ENCODE measurements around the gene LCP2. TPM values are rescaled to one million over a fixed set of nuclear protein-coding genes. Genes with fewer than 3 reads are reported as not detected.

LCP2 gene
- total and polyA plus RNA-seq, 10 of the 15 experiments (the other 5 are each of a cell fraction or from before 2014, with no cell fraction given), result 8.0 to 50.5 (median 20.6) TPM

DNA sequence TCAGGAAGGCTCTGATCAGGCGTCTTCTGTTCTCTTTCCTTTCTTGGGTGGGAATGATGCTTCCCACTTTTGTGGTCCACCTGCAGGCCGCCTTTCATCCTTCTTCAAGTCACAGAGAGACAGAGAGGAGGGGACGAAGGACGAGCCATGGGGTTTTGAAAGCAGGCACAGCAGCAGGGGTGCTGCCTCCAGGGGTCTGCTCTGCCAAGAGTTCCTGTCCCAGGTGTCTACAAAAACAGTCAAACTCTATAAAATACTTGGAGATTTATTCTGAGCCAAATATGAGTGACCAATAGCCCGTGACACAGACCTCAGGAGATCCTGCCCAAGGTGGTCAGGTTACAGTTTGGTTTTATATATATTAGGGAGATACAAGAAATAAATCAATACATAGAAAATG, 34.5 kb upstream of the LCP2 start (continued):
- TF ChIP-seq, protein P1, sequence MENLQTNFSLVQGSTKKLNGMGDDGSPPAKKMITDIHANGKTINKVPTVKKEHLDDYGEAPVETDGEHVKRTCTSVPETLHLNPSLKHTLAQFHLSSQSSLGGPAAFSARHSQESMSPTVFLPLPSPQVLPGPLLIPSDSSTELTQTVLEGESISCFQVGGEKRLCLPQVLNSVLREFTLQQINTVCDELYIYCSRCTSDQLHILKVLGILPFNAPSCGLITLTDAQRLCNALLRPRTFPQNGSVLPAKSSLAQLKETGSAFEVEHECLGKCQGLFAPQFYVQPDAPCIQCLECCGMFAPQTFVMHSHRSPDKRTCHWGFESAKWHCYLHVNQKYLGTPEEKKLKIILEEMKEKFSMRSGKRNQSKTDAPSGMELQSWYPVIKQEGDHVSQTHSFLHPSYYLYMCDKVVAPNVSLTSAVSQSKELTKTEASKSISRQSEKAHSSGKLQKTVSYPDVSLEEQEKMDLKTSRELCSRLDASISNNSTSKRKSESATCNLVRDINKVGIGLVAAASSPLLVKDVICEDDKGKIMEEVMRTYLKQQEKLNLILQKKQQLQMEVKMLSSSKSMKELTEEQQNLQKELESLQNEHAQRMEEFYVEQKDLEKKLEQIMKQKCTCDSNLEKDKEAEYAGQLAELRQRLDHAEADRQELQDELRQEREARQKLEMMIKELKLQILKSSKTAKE (IDR thresholded peaks at IDR 0.05; ENCODE audit: low read depth, poor library complexity, severe bottlenecking), result no peak
- no peak for TF ChIP-seq ZNF207 (IDR thresholded peaks at IDR 0.05; ENCODE audit: borderline replicate concordance)
- TF ChIP-seq NR2F1 (conservative IDR thresholded peaks at IDR 0.05), result no peak
- no peak for TF ChIP-seq NFYA (IDR thresholded peaks at IDR 0.05; ENCODE audit: borderline replicate concordance, low read depth, low read length)
- no peak for TF ChIP-seq PAX8 (IDR thresholded peaks at IDR 0.05)
- no peak for TF ChIP-seq ZSCAN29 (IDR thresholded peaks at IDR 0.05)
- no peak for TF ChIP-seq NFXL1 (IDR thresholded peaks at IDR 0.05; ENCODE audit: borderline replicate concordance)
- TF ChIP-seq TCF3 (IDR thresholded peaks at IDR 0.05; ENCODE audit: borderline replicate concordance, insufficient read depth, low read depth, low read length), result no peak
- TF ChIP-seq, protein P2, sequence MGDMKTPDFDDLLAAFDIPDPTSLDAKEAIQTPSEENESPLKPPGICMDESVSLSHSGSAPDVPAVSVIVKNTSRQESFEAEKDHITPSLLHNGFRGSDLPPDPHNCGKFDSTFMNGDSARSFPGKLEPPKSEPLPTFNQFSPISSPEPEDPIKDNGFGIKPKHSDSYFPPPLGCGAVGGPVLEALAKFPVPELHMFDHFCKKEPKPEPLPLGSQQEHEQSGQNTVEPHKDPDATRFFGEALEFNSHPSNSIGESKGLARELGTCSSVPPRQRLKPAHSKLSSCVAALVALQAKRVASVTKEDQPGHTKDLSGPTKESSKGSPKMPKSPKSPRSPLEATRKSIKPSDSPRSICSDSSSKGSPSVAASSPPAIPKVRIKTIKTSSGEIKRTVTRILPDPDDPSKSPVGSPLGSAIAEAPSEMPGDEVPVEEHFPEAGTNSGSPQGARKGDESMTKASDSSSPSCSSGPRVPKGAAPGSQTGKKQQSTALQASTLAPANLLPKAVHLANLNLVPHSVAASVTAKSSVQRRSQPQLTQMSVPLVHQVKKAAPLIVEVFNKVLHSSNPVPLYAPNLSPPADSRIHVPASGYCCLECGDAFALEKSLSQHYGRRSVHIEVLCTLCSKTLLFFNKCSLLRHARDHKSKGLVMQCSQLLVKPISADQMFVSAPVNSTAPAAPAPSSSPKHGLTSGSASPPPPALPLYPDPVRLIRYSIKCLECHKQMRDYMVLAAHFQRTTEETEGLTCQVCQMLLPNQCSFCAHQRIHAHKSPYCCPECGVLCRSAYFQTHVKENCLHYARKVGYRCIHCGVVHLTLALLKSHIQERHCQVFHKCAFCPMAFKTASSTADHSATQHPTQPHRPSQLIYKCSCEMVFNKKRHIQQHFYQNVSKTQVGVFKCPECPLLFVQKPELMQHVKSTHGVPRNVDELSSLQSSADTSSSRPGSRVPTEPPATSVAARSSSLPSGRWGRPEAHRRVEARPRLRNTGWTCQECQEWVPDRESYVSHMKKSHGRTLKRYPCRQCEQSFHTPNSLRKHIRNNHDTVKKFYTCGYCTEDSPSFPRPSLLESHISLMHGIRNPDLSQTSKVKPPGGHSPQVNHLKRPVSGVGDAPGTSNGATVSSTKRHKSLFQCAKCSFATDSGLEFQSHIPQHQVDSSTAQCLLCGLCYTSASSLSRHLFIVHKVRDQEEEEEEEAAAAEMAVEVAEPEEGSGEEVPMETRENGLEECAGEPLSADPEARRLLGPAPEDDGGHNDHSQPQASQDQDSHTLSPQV (IDR thresholded peaks at IDR 0.05), result no peak
- no peak for TF ChIP-seq NR2C2 (IDR thresholded peaks at IDR 0.05; ENCODE audit: borderline replicate concordance, control insufficient read depth, insufficient read length, low read depth)
- no peak for TF ChIP-seq SP1 (IDR thresholded peaks at IDR 0.05; ENCODE audit: low read depth, low read length)
